Dendritic cell treated with granulocyte-macrophage colony-stimulating factor and Interleukin-4, amounts not matched to agents 40 ng/mL and 50 ng/mL, for 4 days (primary cell): ENCODE data around the gene BRD9.

Experiments used
- H3K27ac Mint-ChIP-seq: one replicate; pipeline ENCODE4 v1.8.0; 2022; ENCODE audit warnings: mild to moderate bottlenecking, mixed read lengths
- H3K27me3 Mint-ChIP-seq: one replicate; pipeline ENCODE4 v1.8.0; 2022; ENCODE audit warnings: mild to moderate bottlenecking, mixed read lengths
- H3K36me3 Mint-ChIP-seq: one replicate; pipeline ENCODE4 v1.8.0; 2022; ENCODE audit warnings: low read depth, mixed read lengths
- H3K4me1 Mint-ChIP-seq: one replicate; pipeline ENCODE4 v1.8.0; 2022; ENCODE audit warnings: low read depth, mixed read lengths
- H3K4me3 Mint-ChIP-seq: one replicate; pipeline ENCODE4 v1.8.0; 2022; ENCODE audit warnings: mild to moderate bottlenecking, moderate library complexity, mixed read lengths
- H3K9me3 Mint-ChIP-seq: one replicate; pipeline ENCODE4 v1.8.0; 2022; ENCODE audit warnings: mixed read lengths
- intact Hi-C: fragments of 100-400 bp; cut with micrococcal nuclease; formaldehyde crosslinking; loops from one replicate; pipeline ENCODE4 v1.15.0; 2022

Gene BRD9

DNA sequence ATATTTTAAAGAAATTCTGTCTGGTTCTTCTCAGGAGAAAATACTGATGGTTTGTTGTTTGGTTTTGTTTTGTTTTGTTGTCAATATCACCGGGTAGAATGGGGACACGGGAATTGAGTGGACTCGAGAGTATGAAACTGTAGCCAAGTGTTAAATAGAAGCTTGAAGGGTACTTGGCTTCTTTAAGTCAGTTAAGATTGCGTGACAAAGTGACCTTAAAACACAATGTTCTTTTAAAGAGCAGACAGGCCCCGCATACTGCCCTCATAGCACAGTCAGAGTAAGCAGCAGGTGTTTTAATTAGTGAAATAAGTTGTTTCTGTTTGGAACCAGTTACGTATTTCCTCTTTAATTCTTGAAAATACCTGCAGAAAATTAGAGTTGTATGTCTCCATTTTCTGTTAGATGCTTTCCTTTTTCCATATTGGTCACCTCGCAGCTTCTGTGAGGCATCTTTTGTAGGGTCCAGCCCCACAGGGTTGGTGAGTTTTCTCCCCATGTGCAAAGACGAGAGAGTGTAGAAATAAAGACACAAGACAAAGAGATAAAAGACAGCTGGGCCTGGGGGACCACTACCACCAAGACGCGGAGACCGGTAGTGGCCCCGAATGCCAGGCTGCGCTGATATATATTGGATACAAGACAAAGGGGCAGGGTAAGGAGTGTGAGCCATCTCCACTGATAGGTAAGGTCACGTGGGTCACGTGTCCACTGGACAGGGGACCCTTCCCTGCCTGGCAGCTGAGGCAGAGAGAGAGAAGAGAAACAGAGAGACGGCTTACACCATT is 9.7 kb upstream of the BRD9 start:
- H3K36me3 Mint-ChIP-seq = peaks cover 5% of the 10 kb centered on the region
- intact Hi-C loops = no loop called here
- H3K4me3 Mint-ChIP-seq = no peak overlapping the region
- H3K9me3 Mint-ChIP-seq = no peaks in the 10 kb centered on the region
- no peaks in the 10 kb centered on the region for H3K27me3 Mint-ChIP-seq
- H3K4me1 Mint-ChIP-seq = no peaks in the 10 kb centered on the region
- H3K27ac Mint-ChIP-seq = no peak overlapping the region

DNA sequence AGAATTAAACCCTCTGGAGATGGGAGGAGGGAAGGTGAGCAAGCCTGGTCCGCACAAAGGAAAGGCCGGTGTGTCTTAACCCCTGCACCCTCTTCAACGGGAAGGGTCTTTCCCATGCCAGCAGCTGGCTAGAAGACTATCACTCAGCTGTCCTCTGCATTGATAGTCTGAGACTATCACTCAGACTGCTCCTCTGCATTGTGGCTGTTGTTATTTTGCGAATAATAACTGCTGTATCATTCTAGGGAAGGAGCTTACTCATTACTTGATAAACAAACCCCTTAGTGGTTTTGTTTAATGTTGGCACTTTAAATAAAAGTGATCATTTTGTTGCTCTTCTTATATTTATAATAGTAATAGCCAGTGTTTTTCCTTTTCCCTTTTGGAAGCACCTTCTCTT is 8.2 kb upstream of the BRD9 start:
- H3K36me3 Mint-ChIP-seq = peaks cover 5% of the 10 kb centered on the region
- H3K4me1 Mint-ChIP-seq = no peaks in the 10 kb centered on the region
- no peak overlapping the region for H3K4me3 Mint-ChIP-seq
- H3K27ac Mint-ChIP-seq = no peak overlapping the region
- no peaks in the 10 kb centered on the region for H3K27me3 Mint-ChIP-seq
- intact Hi-C loops = no loop called here
- H3K9me3 Mint-ChIP-seq = no peaks in the 10 kb centered on the region

DNA sequence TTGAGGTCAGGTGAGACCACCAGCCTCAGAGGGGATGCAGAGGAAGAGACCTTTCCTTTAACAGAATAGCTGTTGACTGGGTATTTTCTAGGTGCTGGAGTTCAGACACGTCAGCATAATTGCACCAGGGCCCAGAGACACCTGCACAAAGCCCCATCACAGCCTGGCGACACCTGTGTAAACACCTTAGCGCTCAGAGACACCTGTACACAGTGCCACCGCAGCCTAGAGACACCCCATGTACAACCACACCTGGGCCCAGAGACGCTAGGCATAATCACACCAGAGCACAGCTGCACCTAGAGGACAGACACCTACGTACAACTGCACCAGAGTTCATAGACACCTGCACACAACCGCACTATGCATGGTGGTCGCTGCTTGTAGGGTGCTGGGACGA is 1.1 kb upstream of the BRD9 start:
- H3K27me3 Mint-ChIP-seq = no peaks in the 10 kb centered on the region
- H3K4me1 Mint-ChIP-seq = peaks cover 17% of the 10 kb centered on the region
- intact Hi-C loops = loop anchor here (5.0 kb wide), 2 partner anchors 226 to 621 kb away; partner anchors contain the start of gene PDCD6
- no peak overlapping the region for H3K27ac Mint-ChIP-seq
- H3K4me3 Mint-ChIP-seq = peak overlapping the region; percentile 44
- peaks cover 37% of the 10 kb centered on the region for H3K36me3 Mint-ChIP-seq
- no peaks in the 10 kb centered on the region for H3K9me3 Mint-ChIP-seq

DNA sequence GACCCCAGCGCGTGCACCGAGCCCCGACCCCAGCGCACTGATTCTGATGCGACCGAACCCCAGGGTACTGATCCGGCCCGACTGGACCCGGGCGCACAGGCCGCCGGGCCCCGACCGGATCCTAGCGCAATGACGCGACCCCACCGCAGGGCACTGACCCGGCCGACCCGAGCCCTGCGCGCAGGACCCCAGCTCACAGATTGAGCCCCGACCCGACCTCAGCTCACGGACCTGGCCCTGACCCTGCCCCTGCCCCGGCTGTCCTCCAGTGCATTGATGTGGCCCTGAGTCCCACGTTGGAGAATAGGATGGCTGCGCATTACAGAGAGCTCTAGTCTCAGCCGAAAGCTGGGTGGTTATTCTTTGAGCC is 521 bp upstream of the BRD9 start:
- H3K4me1 Mint-ChIP-seq = peaks cover 17% of the 10 kb centered on the region
- no peaks in the 10 kb centered on the region for H3K27me3 Mint-ChIP-seq
- H3K4me3 Mint-ChIP-seq = peak overlapping the region; percentile 44
- intact Hi-C loops = loop anchor here (5.0 kb wide), 2 partner anchors 226 to 621 kb away; partner anchors contain the start of gene PDCD6
- no peaks in the 10 kb centered on the region for H3K9me3 Mint-ChIP-seq
- H3K27ac Mint-ChIP-seq = no peak overlapping the region
- peaks cover 43% of the 10 kb centered on the region for H3K36me3 Mint-ChIP-seq

DNA sequence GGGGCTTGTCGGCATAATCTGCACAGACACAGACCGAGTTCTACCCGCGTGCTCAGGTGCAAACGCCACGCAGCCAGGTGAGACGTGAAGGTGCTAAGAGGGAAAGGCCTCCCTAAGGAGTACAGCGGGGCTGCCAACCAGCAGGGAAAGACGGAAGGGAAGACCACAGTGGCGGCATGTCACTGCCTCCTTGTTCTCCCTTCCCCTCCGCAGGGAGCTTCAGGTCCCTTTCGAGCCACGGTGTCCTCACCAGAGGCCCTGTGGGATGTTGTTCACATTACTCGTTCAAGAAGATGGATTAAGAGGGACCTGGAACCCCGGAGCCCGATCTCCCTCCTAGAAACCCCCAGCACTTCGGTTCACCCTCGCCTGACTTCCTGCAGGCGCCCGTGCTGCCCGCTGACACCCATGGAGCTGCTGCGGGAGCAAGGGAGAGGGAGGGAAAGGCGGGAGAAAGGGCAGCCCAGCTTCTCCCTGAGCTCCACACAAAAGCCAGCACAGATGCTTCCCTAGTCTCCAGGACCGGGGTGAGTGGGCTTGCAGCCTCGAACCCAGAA is 686 bp downstream of the BRD9 start:
- Mint-ChIP-seq H3K36me3 (peaks cover 55% of the 10 kb centered on the region), H3K27ac (peak overlapping the region; percentile 87), H3K27me3 (no peaks in the 10 kb centered on the region), H3K4me3 (peak overlapping the region; percentile 71), H3K9me3 (no peaks in the 10 kb centered on the region), H3K4me1 (peaks cover 17% of the 10 kb centered on the region)
- intact Hi-C loops = loop anchor here (5.0 kb wide), 2 partner anchors 225 to 620 kb away; partner anchors contain the start of gene PDCD6

DNA sequence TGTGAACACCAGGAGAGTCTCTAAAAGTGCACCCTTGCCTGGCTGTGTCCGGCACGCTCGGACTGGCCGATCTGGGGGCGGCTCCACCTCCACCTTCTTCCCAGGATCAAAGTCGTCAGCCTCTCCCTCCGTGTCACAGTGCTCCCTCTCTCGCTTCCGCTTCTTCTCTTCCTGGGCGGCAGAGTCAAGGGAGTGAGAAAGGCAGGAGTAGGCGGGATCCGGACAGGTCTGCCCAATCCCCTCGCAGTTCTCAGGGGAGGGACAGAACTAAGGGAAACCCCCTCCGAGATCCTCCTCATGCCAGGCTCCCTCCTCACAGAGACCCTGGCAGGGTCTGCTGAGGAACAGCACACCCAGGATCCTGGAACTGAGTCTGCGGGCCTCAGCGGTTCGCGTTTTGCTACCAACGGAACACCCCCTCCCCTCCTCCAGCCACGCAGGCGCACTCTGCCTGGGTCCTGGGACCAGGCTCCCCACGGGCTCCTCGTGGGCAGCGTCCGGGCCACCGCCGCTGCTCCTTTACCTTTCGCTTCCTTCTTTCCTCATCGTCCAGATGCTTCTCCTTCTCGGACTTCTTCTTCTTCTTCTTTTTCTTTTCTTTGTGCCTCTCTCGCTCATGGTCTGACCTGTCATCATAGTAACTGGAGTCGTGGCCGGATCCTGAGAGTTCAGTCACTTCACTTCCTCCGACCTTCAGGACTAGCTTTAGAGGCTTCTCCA is 1.3 kb downstream of the BRD9 start:
- peak overlapping the region; percentile 87 for H3K27ac Mint-ChIP-seq
- H3K4me1 Mint-ChIP-seq = peaks cover 17% of the 10 kb centered on the region
- peaks cover 61% of the 10 kb centered on the region for H3K36me3 Mint-ChIP-seq
- intact Hi-C loops = loop anchor here (5.0 kb wide), 2 partner anchors 224 to 619 kb away; partner anchors contain the start of gene PDCD6
- peak overlapping the region; percentile 71 for H3K4me3 Mint-ChIP-seq
- no peaks in the 10 kb centered on the region for H3K27me3 Mint-ChIP-seq
- H3K9me3 Mint-ChIP-seq = no peaks in the 10 kb centered on the region

DNA sequence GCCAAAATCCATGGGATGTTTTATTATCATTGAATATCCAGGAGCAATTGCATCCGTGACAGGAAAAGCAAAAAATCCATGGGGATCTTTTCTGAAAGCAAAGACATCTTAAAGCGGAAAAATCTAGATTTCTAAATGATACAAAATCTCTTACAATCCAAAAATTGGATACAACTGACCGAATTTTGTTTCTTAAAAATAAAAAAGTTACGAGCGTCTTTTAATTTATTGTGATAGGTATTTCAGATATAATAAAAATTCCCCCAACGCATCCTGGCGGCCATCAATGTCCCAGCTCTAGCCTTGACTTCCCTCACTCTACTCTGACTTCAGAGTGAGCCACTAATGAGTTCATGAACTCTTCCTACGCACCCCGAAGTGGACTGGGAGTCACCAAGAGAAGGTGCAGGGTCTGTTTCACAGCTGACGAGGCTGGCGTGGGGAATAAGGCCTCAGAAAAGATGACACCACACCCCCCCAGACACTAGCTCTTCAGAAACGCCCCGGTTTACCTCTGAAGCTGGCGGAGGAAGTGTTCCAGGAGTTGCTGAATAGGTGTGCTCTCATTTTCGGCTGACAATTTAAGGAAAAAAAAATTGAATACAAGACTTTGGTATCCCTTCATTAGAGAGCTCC is 3.4 kb downstream of the BRD9 start:
- H3K27me3 Mint-ChIP-seq = no peaks in the 10 kb centered on the region
- peaks cover 17% of the 10 kb centered on the region for H3K4me1 Mint-ChIP-seq
- peaks cover 82% of the 10 kb centered on the region for H3K36me3 Mint-ChIP-seq
- intact Hi-C loops = no loop called here
- H3K9me3 Mint-ChIP-seq = no peaks in the 10 kb centered on the region
- no peak overlapping the region for H3K4me3 Mint-ChIP-seq
- no peak overlapping the region for H3K27ac Mint-ChIP-seq

DNA sequence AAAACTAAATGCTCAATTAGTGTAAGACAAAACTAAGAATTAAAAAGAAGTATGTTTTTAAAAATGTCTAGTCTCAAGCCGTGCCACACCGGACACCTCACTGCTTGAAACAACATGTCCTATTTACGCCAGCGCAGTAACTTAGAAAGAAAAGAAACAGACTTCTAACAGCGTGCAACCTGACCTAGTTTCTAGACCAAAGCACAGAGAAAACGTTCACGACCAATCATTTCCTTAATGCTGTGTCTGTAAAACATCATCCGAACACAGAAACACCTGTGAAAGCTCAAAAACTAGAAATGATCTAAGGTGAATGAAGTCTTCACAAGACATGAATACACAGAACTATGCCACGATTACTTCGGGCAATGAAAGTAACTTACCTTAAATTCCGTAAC is 4.0 kb downstream of the BRD9 start:
- Mint-ChIP-seq H3K36me3 (peaks cover 88% of the 10 kb centered on the region), H3K4me3 (no peak overlapping the region), H3K27ac (no peak overlapping the region), H3K9me3 (no peaks in the 10 kb centered on the region), H3K4me1 (peaks cover 12% of the 10 kb centered on the region), H3K27me3 (no peaks in the 10 kb centered on the region)
- intact Hi-C loops = no loop called here

DNA sequence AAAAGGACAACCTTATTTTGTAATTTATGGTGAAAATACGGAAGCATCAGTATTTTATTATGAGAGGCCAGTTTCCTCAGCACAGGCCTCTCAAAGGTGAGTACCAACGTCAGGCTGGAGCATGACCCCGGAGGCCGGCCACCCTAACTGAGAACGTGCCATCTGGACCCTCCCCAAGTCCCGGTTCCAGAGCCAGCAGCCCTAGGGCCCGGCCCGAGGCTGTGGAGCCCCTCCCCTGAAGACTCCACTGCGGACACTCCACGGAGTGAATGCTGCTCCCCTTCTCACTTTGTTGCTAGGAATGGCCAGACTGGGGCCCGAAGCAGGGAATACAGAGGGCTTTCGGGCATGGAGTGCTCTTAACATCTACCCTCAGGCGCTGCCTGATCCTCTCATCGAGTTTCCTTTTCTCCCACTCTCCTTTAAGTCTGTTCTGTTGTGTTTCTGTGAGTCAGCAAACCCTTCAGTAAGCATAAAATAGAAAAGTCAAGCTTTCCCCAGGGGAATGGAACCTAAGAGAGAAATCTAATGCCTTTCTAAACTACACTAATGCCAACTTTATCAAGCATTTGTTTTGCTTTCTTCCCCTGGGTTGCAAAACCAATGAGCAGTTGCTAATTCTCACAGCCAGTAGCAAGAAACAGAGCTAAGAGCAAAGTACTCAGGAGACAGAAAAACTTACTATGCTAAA is 4.5 kb downstream of the BRD9 start:
- Mint-ChIP-seq H3K27me3 (no peaks in the 10 kb centered on the region), H3K4me1 (peaks cover 12% of the 10 kb centered on the region), H3K27ac (no peak overlapping the region), H3K4me3 (no peak overlapping the region), H3K9me3 (peaks cover 2% of the 10 kb centered on the region), H3K36me3 (peaks cover 93% of the 10 kb centered on the region)
- intact Hi-C loops = no loop called here

DNA sequence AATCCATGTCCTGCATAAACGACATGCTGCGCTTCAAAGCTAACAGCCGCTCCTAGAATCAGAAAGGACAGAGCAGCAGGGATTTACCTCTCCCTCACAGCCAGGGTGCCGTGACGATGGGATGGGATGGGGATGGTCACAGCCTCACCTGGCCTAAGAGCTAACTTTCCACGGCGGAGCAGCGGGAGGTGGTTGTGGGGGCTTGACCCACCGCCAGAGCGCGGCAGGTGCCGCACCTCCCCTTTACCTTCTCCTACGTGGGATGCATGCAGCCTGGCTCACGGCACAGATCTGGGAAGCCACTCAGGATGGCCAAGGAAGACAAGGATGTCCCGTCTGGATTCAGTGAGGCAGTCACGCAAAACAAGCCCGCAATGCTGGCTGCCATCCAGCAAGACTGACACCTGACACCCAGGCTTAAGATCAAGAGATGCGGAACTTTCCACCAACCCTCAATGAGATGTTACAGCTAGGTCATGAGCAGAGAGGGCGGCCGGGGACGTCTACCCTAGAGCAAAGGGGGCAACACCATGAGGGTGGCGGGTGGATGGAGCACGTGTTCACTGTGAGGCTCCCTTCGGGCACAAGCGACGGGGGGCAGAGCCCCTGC is 5.8 kb downstream of the BRD9 start:
- Mint-ChIP-seq H3K36me3 (peaks cover 100% of the 10 kb centered on the region), H3K4me3 (no peak overlapping the region), H3K9me3 (peaks cover 14% of the 10 kb centered on the region), H3K4me1 (peaks cover 23% of the 10 kb centered on the region), H3K27ac (no peak overlapping the region), H3K27me3 (no peaks in the 10 kb centered on the region)
- intact Hi-C loops = no loop called here

DNA sequence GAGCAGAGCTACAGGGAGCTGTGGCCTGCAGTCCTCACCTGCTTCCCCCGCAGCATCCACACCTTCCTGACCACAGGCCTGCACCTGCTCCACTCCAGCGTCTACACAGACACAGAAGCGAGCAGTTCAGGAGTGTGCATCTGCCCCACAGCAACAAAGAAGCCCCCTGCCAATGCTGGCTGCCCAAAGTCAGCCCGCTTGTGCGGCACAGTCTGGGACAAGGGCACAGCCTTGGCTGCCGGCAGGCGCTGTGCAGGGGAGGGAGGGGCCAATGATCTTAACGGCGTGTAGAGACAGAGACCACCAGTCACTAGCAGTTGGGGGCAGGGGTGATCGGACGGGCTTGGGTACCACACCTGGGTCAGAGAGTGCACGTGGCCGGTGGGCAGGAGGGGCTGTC is 6.6 kb downstream of the BRD9 start:
- intact Hi-C loops = no loop called here
- no peaks in the 10 kb centered on the region for H3K27me3 Mint-ChIP-seq
- H3K9me3 Mint-ChIP-seq = peaks cover 14% of the 10 kb centered on the region
- peaks cover 100% of the 10 kb centered on the region for H3K36me3 Mint-ChIP-seq
- no peak overlapping the region for H3K4me3 Mint-ChIP-seq
- H3K27ac Mint-ChIP-seq = no peak overlapping the region
- H3K4me1 Mint-ChIP-seq = peaks cover 20% of the 10 kb centered on the region

DNA sequence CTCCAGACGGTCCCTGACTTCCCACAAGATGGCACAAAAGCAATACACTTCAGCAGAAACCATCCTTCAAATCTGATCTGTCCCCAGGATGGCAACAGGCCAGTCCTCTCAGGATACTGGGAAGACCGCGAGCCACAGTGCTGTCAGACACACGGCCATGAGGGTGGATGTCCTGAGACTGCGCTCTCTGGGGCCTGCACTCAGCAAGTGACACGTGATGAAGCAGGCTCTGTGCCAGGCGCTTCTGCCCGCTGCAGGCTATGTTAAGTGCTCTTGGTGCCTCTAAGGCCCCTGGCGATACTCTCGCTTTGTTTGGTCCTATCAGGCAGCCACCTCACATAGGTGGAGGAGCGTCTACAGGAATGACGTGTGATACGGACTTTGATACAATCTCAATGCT is 7.1 kb downstream of the BRD9 start:
- H3K9me3 Mint-ChIP-seq = peaks cover 14% of the 10 kb centered on the region
- H3K27ac Mint-ChIP-seq = no peak overlapping the region
- peaks cover 16% of the 10 kb centered on the region for H3K4me1 Mint-ChIP-seq
- peaks cover 100% of the 10 kb centered on the region for H3K36me3 Mint-ChIP-seq
- H3K4me3 Mint-ChIP-seq = no peak overlapping the region
- H3K27me3 Mint-ChIP-seq = no peaks in the 10 kb centered on the region
- intact Hi-C loops = no loop called here

DNA sequence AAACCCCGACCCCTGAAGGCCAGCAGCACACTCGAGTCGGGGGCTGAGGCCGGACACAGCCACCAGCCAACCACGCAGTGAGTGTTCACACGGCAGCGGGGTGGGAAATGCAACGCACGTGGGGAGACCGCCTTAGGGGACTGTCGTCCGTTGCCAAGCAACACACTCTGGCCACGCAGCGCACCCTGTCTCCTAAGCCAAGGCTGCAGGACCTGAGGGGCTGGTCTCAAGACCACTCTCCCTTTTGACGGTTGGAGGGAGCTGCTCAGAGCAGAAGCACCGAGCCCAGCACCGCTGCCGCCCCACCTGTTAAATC is 7.5 kb downstream of the BRD9 start:
- Mint-ChIP-seq H3K36me3 (peaks cover 97% of the 10 kb centered on the region), H3K4me3 (no peak overlapping the region), H3K27me3 (no peaks in the 10 kb centered on the region), H3K27ac (no peak overlapping the region), H3K4me1 (peaks cover 16% of the 10 kb centered on the region), H3K9me3 (peaks cover 14% of the 10 kb centered on the region)
- intact Hi-C loops = no loop called here
